Kidney (tissue), 14 donors: ENCODE data around the gene GAP43. TPM values are rescaled to one million over a fixed set of nuclear protein-coding genes. Genes with fewer than 3 reads are reported as not detected.

Source experiments
- DNase-seq, 5 donors: peaks; one replicate each; pipeline ENCODE4 v3.0.0-alpha.2; 2013 to 2020
- FAIRE-seq: peaks from 2 replicates; lab custom pipeline; 2012; peaks lifted over from hg19 to GRCh38; lab: Jason Lieb, UNC
- H3K27ac ChIP-seq, 2 donors: one replicate each; pipeline ENCODE4 v1.7.0; 2013; ENCODE audit warnings: low read depth in 2 of 2, low read length in 2 of 2, inconsistent platforms in 1 of 2
- H3K27me3 ChIP-seq: one replicate; pipeline ENCODE4 v1.7.1; 2013; ENCODE audit warnings: low read length, inconsistent platforms; ENCODE audit not compliant: control insufficient read depth, insufficient read depth
- H3K36me3 ChIP-seq, 3 donors: one replicate each; pipeline versions ENCODE4 v1.7.0 to v1.7.1; 2013; ENCODE audit warnings: low read length in 3 of 3, control low read depth in 1 of 3, inconsistent platforms in 1 of 3; ENCODE audit not compliant: insufficient read depth in 3 of 3, control insufficient read depth in 2 of 3
- H3K4me1 ChIP-seq, 3 donors: one replicate each; pipeline versions ENCODE4 v1.7.0 to v1.7.1; 2013; ENCODE audit warnings: low read length in 3 of 3, inconsistent platforms in 1 of 3, low read depth in 1 of 3; ENCODE audit not compliant: control insufficient read depth in 2 of 3, insufficient read depth in 2 of 3
- H3K4me3 ChIP-seq, 3 donors: one replicate each; pipeline versions ENCODE4 v1.7.0 to v1.8.1; 2013; ENCODE audit warnings: low read length in 3 of 3, control low read depth in 1 of 3, inconsistent platforms in 1 of 3
- H3K9ac ChIP-seq, 3 donors: one replicate each; pipeline versions ENCODE4 v1.7.0 to v1.7.1; 2013; ENCODE audit warnings: low read length in 3 of 3, control low read depth in 1 of 3, inconsistent platforms in 1 of 3
- H3K9me3 ChIP-seq, 3 donors: one replicate each; pipeline versions ENCODE4 v1.7.0 to v1.7.1; 2013; ENCODE audit warnings: low read length in 3 of 3, control low read depth in 1 of 3, inconsistent platforms in 1 of 3; ENCODE audit not compliant: control insufficient read depth in 2 of 3, insufficient read depth in 1 of 3
- intact Hi-C: fragments of 100-400 bp; cut with DNase I; formaldehyde crosslinking; loops from one replicate; pipeline ENCODE4 v1.11.1; 2022
- polyA plus RNA-seq: library from polyadenylated mRNA; stranded (reverse); fragments of 350-450 nt; fragmentation: Illumina TruSeq; extraction: RNeasy Lipid Tissue Mini Kit (QIAGEN cat#74804); gene quantifications from one replicate; pipeline ENCODE4 v1.2.3, GENCODE V29; 2014; ENCODE audit warnings: low read depth, low replicate concordance; ENCODE audit not compliant: insufficient read depth
- total RNA-seq: library from RNA; stranded (reverse); fragmentation: NEBNext Ultra II Directional; extraction: Animal tissue kit (Norgen Biotek cat#: 25700); gene quantifications from one replicate; pipeline ENCODE4 v1.2.1, GENCODE V29; 2021
- TF ChIP-seq, protein P1 (sequence below): IDR thresholded peaks from 3 replicates; pipeline ENCODE4 v1.5.1; 2012; ENCODE audit warnings: mild to moderate bottlenecking, moderate library complexity, borderline replicate concordance; ENCODE audit not compliant: insufficient read depth; ENCODE audit errors: extremely low read depth
- donor health status: control.
- donor health status: control.
- donor health status: control.
- donor health status: control.
- donor health status: control.
- donor health status: DM: yes; HTN: yes; CAD: no.
- donor health status: Normal renal cell carcinoma (clear cell type).

GAP43 gene
- total and polyA plus RNA-seq, 2 donors from 2014 or later: 0.19 TPM; not detected in 1

GRCh38 chr3:115695090-115695489 lies 71.8 kb downstream of the GAP43 start:
- FAIRE-seq (no peak), DNase-seq (no peak)
- Histone ChIP-seq H3K27ac (no peak overlapping the region), H3K9ac (no peak overlapping the region), H3K4me3 (no peak overlapping the region), H3K4me1 (no peaks in the 10 kb centered on the region), H3K36me3 (no peaks in the 10 kb centered on the region), H3K9me3 (no peaks in the 10 kb centered on the region), H3K27me3 (no peaks in the 10 kb centered on the region)
- intact Hi-C loops: loop anchor here (10.0 kb wide), 1 partner anchor 480 kb away; no protein-coding TSS in a partner anchor
- TF ChIP-seq, protein P1, sequence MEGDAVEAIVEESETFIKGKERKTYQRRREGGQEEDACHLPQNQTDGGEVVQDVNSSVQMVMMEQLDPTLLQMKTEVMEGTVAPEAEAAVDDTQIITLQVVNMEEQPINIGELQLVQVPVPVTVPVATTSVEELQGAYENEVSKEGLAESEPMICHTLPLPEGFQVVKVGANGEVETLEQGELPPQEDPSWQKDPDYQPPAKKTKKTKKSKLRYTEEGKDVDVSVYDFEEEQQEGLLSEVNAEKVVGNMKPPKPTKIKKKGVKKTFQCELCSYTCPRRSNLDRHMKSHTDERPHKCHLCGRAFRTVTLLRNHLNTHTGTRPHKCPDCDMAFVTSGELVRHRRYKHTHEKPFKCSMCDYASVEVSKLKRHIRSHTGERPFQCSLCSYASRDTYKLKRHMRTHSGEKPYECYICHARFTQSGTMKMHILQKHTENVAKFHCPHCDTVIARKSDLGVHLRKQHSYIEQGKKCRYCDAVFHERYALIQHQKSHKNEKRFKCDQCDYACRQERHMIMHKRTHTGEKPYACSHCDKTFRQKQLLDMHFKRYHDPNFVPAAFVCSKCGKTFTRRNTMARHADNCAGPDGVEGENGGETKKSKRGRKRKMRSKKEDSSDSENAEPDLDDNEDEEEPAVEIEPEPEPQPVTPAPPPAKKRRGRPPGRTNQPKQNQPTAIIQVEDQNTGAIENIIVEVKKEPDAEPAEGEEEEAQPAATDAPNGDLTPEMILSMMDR: no peak

GRCh38 chr3:115697263-115698053 lies 74.1 kb downstream of the GAP43 start:
- no peak for FAIRE-seq
- Histone ChIP-seq H3K9me3 (no peaks in the 10 kb centered on the region), H3K9ac (no peak overlapping the region), H3K27me3 (no peaks in the 10 kb centered on the region), H3K27ac (no peak overlapping the region), H3K36me3 (no peaks in the 10 kb centered on the region), H3K4me3 (no peak overlapping the region), H3K4me1 (no peaks in the 10 kb centered on the region)
- TF ChIP-seq, protein P1: no peak
- no peak for DNase-seq
- intact Hi-C loops: loop anchor here (10.0 kb wide), 1 partner anchor 483 kb away; no protein-coding TSS in a partner anchor

DNA sequence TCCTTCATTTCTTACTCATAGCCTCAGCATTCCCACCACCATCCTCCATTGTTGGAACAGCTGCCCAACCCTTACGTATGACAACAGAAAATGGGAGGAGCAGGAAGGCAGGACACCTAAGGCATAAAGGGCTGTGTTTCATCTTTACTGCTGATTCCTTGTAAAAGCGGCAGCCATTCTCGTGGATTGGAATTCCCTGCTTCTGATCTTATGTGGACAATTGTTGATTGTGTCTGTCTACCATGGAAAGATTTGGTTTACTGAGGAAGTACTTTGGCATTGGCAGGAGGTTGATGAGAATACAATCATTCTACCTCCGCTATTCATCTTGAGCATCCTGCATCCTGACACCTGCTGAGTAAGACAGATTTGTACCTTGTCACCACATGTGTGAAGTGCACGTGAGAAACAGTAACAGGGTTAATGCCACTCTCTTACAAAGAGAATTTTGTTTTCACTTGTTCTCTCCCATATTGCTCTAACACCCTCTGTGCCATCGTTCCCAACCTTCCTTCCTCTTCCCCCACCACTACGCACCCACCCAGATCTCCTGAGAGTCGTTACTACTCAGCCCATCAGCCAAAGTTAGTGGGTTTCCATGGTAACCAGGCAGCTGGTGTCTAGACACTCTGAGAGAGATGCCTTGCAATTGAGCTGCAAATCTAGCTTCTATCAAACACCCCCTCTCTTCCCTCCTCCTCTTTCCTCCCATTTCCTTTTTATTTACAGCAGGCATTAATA lies 75.7 kb downstream of the GAP43 start:
- intact Hi-C loops: loop anchor here (10.0 kb wide), 1 partner anchor 484 kb away; no protein-coding TSS in a partner anchor
- H3K4me1 ChIP-seq: no peaks in the 10 kb centered on the region
- no peak overlapping the region for H3K27ac ChIP-seq
- H3K36me3 ChIP-seq: no peaks in the 10 kb centered on the region
- no peaks in the 10 kb centered on the region for H3K27me3 ChIP-seq
- H3K9ac ChIP-seq: no peak overlapping the region
- TF ChIP-seq, protein P1: no peak
- no peak overlapping the region for H3K4me3 ChIP-seq
- DNase-seq (peak in 3 of 5 donors; percentile 43 to 73 (median 64)), FAIRE-seq (no peak)
- H3K9me3 ChIP-seq: no peaks in the 10 kb centered on the region
